ENCODE results near the gene WBP2.

DNA sequence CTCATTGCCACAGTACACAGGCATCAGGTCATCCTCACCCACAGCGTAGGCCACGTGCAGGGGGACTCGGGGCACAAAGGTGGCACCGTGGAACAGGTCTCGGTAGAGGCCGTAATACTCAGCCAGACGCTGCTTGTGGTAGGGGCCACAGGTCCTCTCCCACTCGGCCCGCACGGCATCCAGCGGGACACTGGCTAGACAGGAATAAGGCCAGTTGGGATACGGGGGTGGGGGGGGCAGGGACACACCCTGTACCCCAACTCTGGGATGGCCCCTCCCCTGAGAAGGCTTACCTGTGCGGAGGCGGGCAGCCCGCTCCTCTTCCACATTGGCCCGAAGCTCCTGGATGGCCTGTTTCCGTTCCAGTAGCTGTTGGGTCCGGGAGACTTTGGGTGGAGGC lies 46.6 kb upstream of the WBP2 start:
- TF ChIP-seq, protein P1, sequence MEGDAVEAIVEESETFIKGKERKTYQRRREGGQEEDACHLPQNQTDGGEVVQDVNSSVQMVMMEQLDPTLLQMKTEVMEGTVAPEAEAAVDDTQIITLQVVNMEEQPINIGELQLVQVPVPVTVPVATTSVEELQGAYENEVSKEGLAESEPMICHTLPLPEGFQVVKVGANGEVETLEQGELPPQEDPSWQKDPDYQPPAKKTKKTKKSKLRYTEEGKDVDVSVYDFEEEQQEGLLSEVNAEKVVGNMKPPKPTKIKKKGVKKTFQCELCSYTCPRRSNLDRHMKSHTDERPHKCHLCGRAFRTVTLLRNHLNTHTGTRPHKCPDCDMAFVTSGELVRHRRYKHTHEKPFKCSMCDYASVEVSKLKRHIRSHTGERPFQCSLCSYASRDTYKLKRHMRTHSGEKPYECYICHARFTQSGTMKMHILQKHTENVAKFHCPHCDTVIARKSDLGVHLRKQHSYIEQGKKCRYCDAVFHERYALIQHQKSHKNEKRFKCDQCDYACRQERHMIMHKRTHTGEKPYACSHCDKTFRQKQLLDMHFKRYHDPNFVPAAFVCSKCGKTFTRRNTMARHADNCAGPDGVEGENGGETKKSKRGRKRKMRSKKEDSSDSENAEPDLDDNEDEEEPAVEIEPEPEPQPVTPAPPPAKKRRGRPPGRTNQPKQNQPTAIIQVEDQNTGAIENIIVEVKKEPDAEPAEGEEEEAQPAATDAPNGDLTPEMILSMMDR (IDR thresholded peaks at IDR 0.05; ENCODE audit: low read length) = no peak
- TF ChIP-seq EZH2 (optimal IDR thresholded peaks at IDR 0.05; ENCODE audit: low read depth, low read length) = no peak

All from MM.1S (cell line).